Measurements from ENCODE around the gene GLB1L3.

Gene GLB1L3

GRCh38 chr11:134245434-134245833 is 30.7 kb upstream of the GLB1L3 start:
- Histone ChIP-seq H3K9me3 (ENCODE audit: control insufficient read depth, insufficient read depth, low read length) (no peaks in the 10 kb centered on the region), H4K20me1 (ENCODE audit: control insufficient read depth, insufficient read depth, low read depth, low read length) (peaks cover 4% of the 10 kb centered on the region), H3K4me3 (ENCODE audit: low read length) (no peak overlapping the region), H3K27me3 (ENCODE audit: control insufficient read depth, low read length) (0 out of 2 replicates have a peak, but pooled peaks cover 3% of the 10 kb centered on the region), H3K4me1 (ENCODE audit: control insufficient read depth, low read length) (no peaks in the 10 kb centered on the region), H3K9me2 (replicated peaks; ENCODE audit: control insufficient read depth, low read length) (no peaks in the 10 kb centered on the region), H3K4me2 (ENCODE audit: low read length) (no peak overlapping the region), H3F3A (ENCODE audit: control insufficient read depth, insufficient read depth) (no peaks in the 10 kb centered on the region), H3K36me3 (ENCODE audit: control insufficient read depth, low read length) (peaks cover 32% of the 10 kb centered on the region), H3K27ac (ENCODE audit: low read depth, low read length) (no peak overlapping the region), H3K79me2 (ENCODE audit: control insufficient read depth, low read length) (no peaks in the 10 kb centered on the region)
- TF ChIP-seq EZH2phosphoT487 (IDR thresholded peaks at IDR 0.05; ENCODE audit: borderline replicate concordance, low read length) = no peak

GRCh38 chr11:134246100-134246499 is 30.1 kb upstream of the GLB1L3 start:
- no peaks in the 10 kb centered on the region for H3K4me1 ChIP-seq (ENCODE audit: control insufficient read depth, low read length)
- H4K20me1 ChIP-seq (ENCODE audit: control insufficient read depth, insufficient read depth, low read depth, low read length) = peaks cover 4% of the 10 kb centered on the region
- no peak overlapping the region for H3K4me3 ChIP-seq (ENCODE audit: low read length)
- H3F3A ChIP-seq (ENCODE audit: control insufficient read depth, insufficient read depth) = no peaks in the 10 kb centered on the region
- no peaks in the 10 kb centered on the region for H3K79me2 ChIP-seq (ENCODE audit: control insufficient read depth, low read length)
- 0 out of 2 replicates have a peak, but pooled peaks cover 3% of the 10 kb centered on the region for H3K27me3 ChIP-seq (ENCODE audit: control insufficient read depth, low read length)
- H3K36me3 ChIP-seq (ENCODE audit: control insufficient read depth, low read length) = peaks cover 37% of the 10 kb centered on the region
- TF ChIP-seq CTCF (IDR thresholded peaks at IDR 0.05; ENCODE audit: low read depth, low read length, poor library complexity, severe bottlenecking) (no peak), EZH2phosphoT487 (IDR thresholded peaks at IDR 0.05; ENCODE audit: borderline replicate concordance, low read length) (no peak)
- no peaks in the 10 kb centered on the region for H3K9me2 ChIP-seq (replicated peaks; ENCODE audit: control insufficient read depth, low read length)
- H3K4me2 ChIP-seq (ENCODE audit: low read length) = no peak overlapping the region
- no peaks in the 10 kb centered on the region for H3K9me3 ChIP-seq (ENCODE audit: control insufficient read depth, insufficient read depth, low read length)
- H3K27ac ChIP-seq (ENCODE audit: low read depth, low read length) = no peak overlapping the region

- no peak overlapping the region for H3K4me3 ChIP-seq (ENCODE audit: low read length)
- no peaks in the 10 kb centered on the region for H3K27me3 ChIP-seq (ENCODE audit: control insufficient read depth, low read length)
- peaks cover 4% of the 10 kb centered on the region for H4K20me1 ChIP-seq (ENCODE audit: control insufficient read depth, insufficient read depth, low read depth, low read length)
- H3K9me2 ChIP-seq (replicated peaks; ENCODE audit: control insufficient read depth, low read length) = no peaks in the 10 kb centered on the region
- no peak overlapping the region for H3K27ac ChIP-seq (ENCODE audit: low read depth, low read length)
- TF ChIP-seq EZH2phosphoT487 (IDR thresholded peaks at IDR 0.05; ENCODE audit: borderline replicate concordance, low read length) = no peak
- TF ChIP-seq CTCF (IDR thresholded peaks at IDR 0.05; ENCODE audit: low read depth, low read length, poor library complexity, severe bottlenecking) = no peak
- peaks cover under 1% of the 10 kb centered on the region; the same call in 1 of the 2 replicates for H3K79me2 ChIP-seq (ENCODE audit: control insufficient read depth, low read length)
- H3F3A ChIP-seq (ENCODE audit: control insufficient read depth, insufficient read depth) = no peaks in the 10 kb centered on the region
- H3K9me3 ChIP-seq (ENCODE audit: control insufficient read depth, insufficient read depth, low read length) = no peaks in the 10 kb centered on the region
- H3K36me3 ChIP-seq (ENCODE audit: control insufficient read depth, low read length) = peaks cover 43% of the 10 kb centered on the region
- peaks cover 1% of the 10 kb centered on the region; the same call in 1 of the 2 replicates for H3K4me1 ChIP-seq (ENCODE audit: control insufficient read depth, low read length)
- H3K4me2 ChIP-seq (ENCODE audit: low read length) = no peak overlapping the region
Measured at GRCh38 chr11:134246678-134247077, 29.5 kb upstream of the GLB1L3 start.

GRCh38 chr11:134248910-134249480 is 27.2 kb upstream of the GLB1L3 start:
- no peaks in the 10 kb centered on the region for H3F3A ChIP-seq (ENCODE audit: control insufficient read depth, insufficient read depth)
- TF ChIP-seq CTCF (IDR thresholded peaks at IDR 0.05; ENCODE audit: low read depth, low read length, poor library complexity, severe bottlenecking) (no peak), EZH2phosphoT487 (IDR thresholded peaks at IDR 0.05; ENCODE audit: borderline replicate concordance, low read length) (no peak)
- H3K27me3 ChIP-seq (ENCODE audit: control insufficient read depth, low read length) = no peaks in the 10 kb centered on the region
- peaks cover 12% of the 10 kb centered on the region for H3K79me2 ChIP-seq (ENCODE audit: control insufficient read depth, low read length)
- H3K36me3 ChIP-seq (ENCODE audit: control insufficient read depth, low read length) = peaks cover 45% of the 10 kb centered on the region
- H3K4me3 ChIP-seq (ENCODE audit: low read length) = no peak overlapping the region
- peaks cover 4% of the 10 kb centered on the region for H4K20me1 ChIP-seq (ENCODE audit: control insufficient read depth, insufficient read depth, low read depth, low read length)
- peaks cover 11% of the 10 kb centered on the region for H3K4me1 ChIP-seq (ENCODE audit: control insufficient read depth, low read length)
- H3K9me3 ChIP-seq (ENCODE audit: control insufficient read depth, insufficient read depth, low read length) = no peaks in the 10 kb centered on the region
- no peak overlapping the region for H3K4me2 ChIP-seq (ENCODE audit: low read length)
- no peaks in the 10 kb centered on the region for H3K9me2 ChIP-seq (replicated peaks; ENCODE audit: control insufficient read depth, low read length)
- H3K27ac ChIP-seq (ENCODE audit: low read depth, low read length) = no peak overlapping the region
